H1 (cell line): Measurements from ENCODE around the gene HBM. TPM values are rescaled to one million over a fixed set of nuclear protein-coding genes. Genes with fewer than 3 reads are reported as not detected.

Experiments used
- CTCF ChIA-PET: fragments of 300-600 bp; sonication (Branson Sonifier 250); formaldehyde crosslinking; loops from one replicate; lab custom pipeline; 2021; ENCODE audit not compliant: partially characterized antibody; lab: Charles Lee
- POLR2A ChIA-PET: fragments of 300-600 bp; sonication (Branson Sonifier 250); formaldehyde crosslinking; loops from one replicate; lab custom pipeline; 2021; ENCODE audit warnings: inconsistent platforms; ENCODE audit not compliant: partially characterized antibody; lab: Charles Lee
- DNase-seq, 2 experiments: peaks; one replicate each; pipeline versions ENCODE4 v3.0.0 to v3.0.0-alpha.2; 2010 to 2022; ENCODE audit warnings: low spot score in 2 of 2, low read depth in 1 of 2, mixed read lengths in 1 of 2
- FAIRE-seq: peaks from 2 replicates; lab custom pipeline; 2011; peaks lifted over from hg19 to GRCh38; lab: Jason Lieb, UNC
- H2AFZ ChIP-seq: 2 replicates; pipeline ENCODE4 v1.8.1; 2012; ENCODE audit warnings: low read length, inconsistent platforms
- H2AK5ac ChIP-seq: 2 replicates; pipeline ENCODE4 v1.6.1; 2013; ENCODE audit warnings: low read depth, low read length
- H2BK120ac ChIP-seq: replicated peaks from 2 replicates; pipeline ENCODE3; 2013; ENCODE audit warnings: low read depth, low read length, inconsistent platforms
- H2BK12ac ChIP-seq: 2 replicates; pipeline ENCODE4 v1.6.1; 2013; ENCODE audit warnings: low read depth, low read length
- H2BK15ac ChIP-seq: 2 replicates; pipeline ENCODE4 v1.6.1; 2013; ENCODE audit warnings: low read length
- H2BK20ac ChIP-seq: 2 replicates; pipeline ENCODE4 v1.6.1; 2013; ENCODE audit warnings: low read length
- H2BK5ac ChIP-seq: 2 replicates; pipeline ENCODE4 v1.6.1; 2013; ENCODE audit warnings: low read depth, low read length
- H3K14ac ChIP-seq: 2 replicates; pipeline ENCODE4 v1.6.1; 2013; ENCODE audit warnings: inconsistent platforms; ENCODE audit not compliant: insufficient read length
- H3K18ac ChIP-seq: 2 replicates; pipeline ENCODE4 v1.6.1; 2013; ENCODE audit warnings: low read length; ENCODE audit errors: extremely low read depth
- H3K23ac ChIP-seq: 2 replicates; pipeline ENCODE4 v1.6.1; 2013; ENCODE audit warnings: inconsistent platforms; ENCODE audit not compliant: insufficient read length
- H3K23me2 ChIP-seq: 2 replicates; pipeline ENCODE4 v1.6.1; 2013; ENCODE audit warnings: low read depth, low read length
- H3K27ac ChIP-seq: 2 replicates; pipeline ENCODE4 v1.6.1; 2011; ENCODE audit warnings: low read depth, low read length, inconsistent platforms
- H3K27me3 ChIP-seq, 4 experiments: replicated peaks in 1 of 4; 1 replicate in 1 of 4; 2 replicates in 3 of 4; pipeline versions ENCODE4 v1.6.1 to v1.8.1; 2011 to 2013; ENCODE audit warnings: low read length in 3 of 4, mild to moderate bottlenecking in 3 of 4, inconsistent platforms in 2 of 4, mixed read lengths in 2 of 4, moderate library complexity in 1 of 4; ENCODE audit not compliant: control insufficient read depth in 3 of 4, insufficient read depth in 3 of 4; ENCODE audit errors: extremely low read depth in 1 of 4
- H3K36me3 ChIP-seq, 4 experiments: 2 replicates each; pipeline versions ENCODE4 v1.6.1 to v1.8.1; 2011 to 2013; ENCODE audit warnings: mild to moderate bottlenecking in 4 of 4, low read length in 3 of 4, moderate library complexity in 2 of 4, control low read depth in 1 of 4, inconsistent platforms in 1 of 4; ENCODE audit not compliant: insufficient read depth in 4 of 4, control insufficient read depth in 2 of 4
- H3K4ac ChIP-seq: replicated peaks from 2 replicates; pipeline ENCODE3; 2013; ENCODE audit warnings: low read length, low read depth, mixed read lengths, inconsistent platforms; ENCODE audit not compliant: insufficient read length
- H3K4me1 ChIP-seq, 4 experiments: replicated peaks in 1 of 4; 1 replicate in 1 of 4; 2 replicates in 3 of 4; pipeline versions ENCODE4 v1.6.1 to v1.8.1; 2011 to 2013; ENCODE audit warnings: low read length in 3 of 4, inconsistent platforms in 2 of 4, mixed read lengths in 1 of 4; ENCODE audit not compliant: insufficient read depth in 4 of 4, control insufficient read depth in 3 of 4
- H3K4me2 ChIP-seq, 2 experiments: 2 replicates each; pipeline versions ENCODE4 v1.6.1 to v1.8.1; 2011 to 2013; ENCODE audit warnings: low read depth in 2 of 2, low read length in 2 of 2, control low read depth in 1 of 2, inconsistent platforms in 1 of 2, mild to moderate bottlenecking in 1 of 2; ENCODE audit not compliant: insufficient read depth in 1 of 2
- H3K4me3 ChIP-seq, 4 experiments: fragments of 200-600, 300-600 bp in 1 of 4; sonication (generic), shearing (Covaris generic), sonication (Bioruptor Twin) in 1 of 4; 2 replicates each; pipeline versions ENCODE4 v1.5.1 to v1.8.1; 2011 to 2016; ENCODE audit warnings: low read length in 4 of 4, low read depth in 3 of 4, control low read depth in 2 of 4, inconsistent platforms in 2 of 4, mild to moderate bottlenecking in 2 of 4, mixed read lengths in 1 of 4, moderate library complexity in 1 of 4; ENCODE audit not compliant: insufficient read depth in 2 of 4; ENCODE audit errors: extremely low read depth in 1 of 4
- H3K56ac ChIP-seq: replicated peaks from 2 replicates; pipeline ENCODE3; 2013; ENCODE audit warnings: low read depth, mild to moderate bottlenecking, mixed read lengths, low read length, inconsistent platforms; ENCODE audit not compliant: insufficient read length
- H3K79me1 ChIP-seq: 2 replicates; pipeline ENCODE4 v1.6.1; 2013; ENCODE audit warnings: low read depth, low read length, control low read depth
- H3K79me2 ChIP-seq, 2 experiments: 2 replicates each; pipeline versions ENCODE4 v1.6.1 to v1.8.1; 2012 to 2013; ENCODE audit warnings: low read length in 2 of 2, mild to moderate bottlenecking in 2 of 2, inconsistent platforms in 1 of 2; ENCODE audit not compliant: insufficient read depth in 2 of 2, control insufficient read depth in 1 of 2
- H3K9ac ChIP-seq, 4 experiments: replicated peaks in 1 of 4; 1 replicate in 1 of 4; 2 replicates in 3 of 4; pipeline versions ENCODE4 v1.6.1 to v1.8.1; 2011 to 2013; ENCODE audit warnings: low read depth in 3 of 4, low read length in 3 of 4, control low read depth in 2 of 4, mild to moderate bottlenecking in 2 of 4, moderate library complexity in 2 of 4, inconsistent platforms in 1 of 4; ENCODE audit errors: extremely low read depth in 1 of 4
- H3K9me3 ChIP-seq, 2 experiments: 2 replicates each; pipeline versions ENCODE4 v1.6.1 to v1.8.1; 2012 to 2013; ENCODE audit warnings: mild to moderate bottlenecking in 2 of 2, moderate library complexity in 2 of 2, control low read depth in 1 of 2, inconsistent platforms in 1 of 2, low read depth in 1 of 2, low read length in 1 of 2, mixed read lengths in 1 of 2; ENCODE audit not compliant: insufficient read depth in 2 of 2
- H4K20me1 ChIP-seq, 2 experiments: replicated peaks in 1 of 2; 2 replicates each; pipeline versions ENCODE3 to v1.8.1; 2011 to 2013; ENCODE audit warnings: inconsistent platforms in 2 of 2, low read length in 2 of 2, mild to moderate bottlenecking in 1 of 2; ENCODE audit not compliant: insufficient read depth in 2 of 2, control insufficient read depth in 1 of 2
- H4K5ac ChIP-seq: 2 replicates; pipeline ENCODE4 v1.6.1; 2013; ENCODE audit warnings: low read length, low read depth, mixed read lengths, inconsistent platforms; ENCODE audit not compliant: insufficient read length
- H4K8ac ChIP-seq: 2 replicates; pipeline ENCODE4 v1.8.0; 2013; ENCODE audit warnings: mild to moderate bottlenecking, moderate library complexity, low read length, inconsistent platforms; ENCODE audit not compliant: insufficient read depth; ENCODE audit errors: extremely low read depth
- H4K91ac ChIP-seq: replicated peaks from 2 replicates; pipeline ENCODE3; 2013; ENCODE audit warnings: low read length, mixed read lengths, inconsistent platforms; ENCODE audit not compliant: insufficient read length
- WGBS, 2 experiments: shearing (Covaris generic) in 1 of 2; methylation state at CpG; one replicate each; pipeline versions ENCODE4 v1.1.6 to v1.1.7; 2013 to 2015; ENCODE audit warnings: low lambda C conversion rate in 2 of 2, mixed read lengths in 2 of 2, inconsistent platforms in 1 of 2, low coverage in 1 of 2, missing lambda C conversion rate in 1 of 2; ENCODE audit not compliant: insufficient replicate concordance in 2 of 2, insufficient coverage in 1 of 2, insufficient read length in 1 of 2; ENCODE audit errors: extremely low coverage in 1 of 2, missing lambda C conversion rate in 1 of 2; 5-methylcytosine and 5-hydroxymethylcytosine counted together
- polyA plus RNA-seq, 7 experiments: library from polyadenylated mRNA; depleted of rRNA in 3 of 7; stranded (reverse) in 5 of 7; unstranded in 2 of 7; fragments of >200 nt in 5 of 7; fragments of 200-250 nt in 2 of 7; gene quantifications; 1 replicate in 5 of 7; 2 replicates in 1 of 7; 4 replicates in 1 of 7; pipeline versions ENCODE4 v1.2.1 to v1.2.3, GENCODE V29; 2011 to 2013; ENCODE audit warnings: missing spikeins in 2 of 7, mixed read lengths in 2 of 7
- total RNA-seq: library from RNA; stranded (reverse); fragmentation: NEBNext Ultra II Directional; extraction: Animal tissue kit (Norgen Biotek cat#: 25700); gene quantifications from 2 replicates; pipeline ENCODE4 v1.2.1, GENCODE V29; 2021

Gene HBM
- total and polyA plus RNA-seq, 2 of the 8 experiments (the other 6 are each of a cell fraction or from before 2014, with no cell fraction given): 0.88 TPM; not detected in 1

- no peak overlapping the region for H3K4ac ChIP-seq
- H2BK12ac ChIP-seq: no peak overlapping the region
- no peak overlapping the region for H2AK5ac ChIP-seq
- no peak overlapping the region for H4K91ac ChIP-seq
- H4K20me1 ChIP-seq: peaks cover 4 to 14% of the 10 kb centered on the region in 2 experiments
- H2BK120ac ChIP-seq: no peak overlapping the region
- no peak overlapping the region for H2BK5ac ChIP-seq
- no peak overlapping the region for H3K9ac ChIP-seq
- H4K8ac ChIP-seq: no peak overlapping the region
- H3K9me3 ChIP-seq: peaks cover 0 to 3% of the 10 kb centered on the region in 2 experiments; a peak in 1 of 4 replicates
- H3K27me3 ChIP-seq: no peaks in the 10 kb centered on the region
- POLR2A ChIA-PET: interaction anchor here (0.6 to 34.3 kb wide), 3 partner anchors 38 to 173 kb away, joined by 3 to 348 read pairs (median 3); partner anchors contain the start of gene LUC7L
- H2AFZ ChIP-seq: no peak overlapping the region
- H3K23me2 ChIP-seq: no peaks in the 10 kb centered on the region
- no peak for FAIRE-seq
- WGBS, 2 experiments: 97% methylated on average over 8 of the region's 8 CpGs; no CpG with 5 or more reads in 1 of the 2 experiments
- no peaks in the 10 kb centered on the region for H3K4me1 ChIP-seq
- no peak overlapping the region for H2BK20ac ChIP-seq
- H3K14ac ChIP-seq: no peak overlapping the region
- no peak overlapping the region for H3K56ac ChIP-seq
- peaks cover 28 to 52% (median 44%) of the 10 kb centered on the region in 4 experiments; a peak in 7 of 8 replicates for H3K36me3 ChIP-seq
- CTCF ChIA-PET: interaction anchor here (0.8 to 2.8 kb wide), 4 partner anchors 21 to 175 kb away, joined by 3 to 10 read pairs (median 6); no protein-coding TSS in a partner anchor
- H3K79me2 ChIP-seq: no peaks in the 10 kb centered on the region
- H3K4me3 ChIP-seq: no peak overlapping the region
- H3K23ac ChIP-seq: no peak overlapping the region
- H3K4me2 ChIP-seq: no peak overlapping the region
- H3K27ac ChIP-seq: no peak overlapping the region
- H2BK15ac ChIP-seq: no peak overlapping the region
- no peak overlapping the region for H4K5ac ChIP-seq
- no peak for DNase-seq
- no peak overlapping the region for H3K18ac ChIP-seq
- no peaks in the 10 kb centered on the region; the same call in 1 of the 2 replicates for H3K79me1 ChIP-seq
Measured at GRCh38 chr16:187330-187729, 21.6 kb downstream of the HBM start.
